ENCODE measurements around the gene ARHGAP40. TPM values are rescaled to one million over a fixed set of nuclear protein-coding genes. Genes with fewer than 3 reads are reported as not detected.
A peak's percentile ranks its signal among the peaks of the same experiment; 100 is the strongest.

The ARHGAP40 gene
- total and polyA plus RNA-seq, 9 of the 15 experiments (the other 6 are each of a cell fraction or from before 2014, with no cell fraction given) = not detected

GRCh38 chr20:38685853-38686473 is 84.4 kb downstream of the ARHGAP40 start:
- no peak overlapping the region for H3K27ac ChIP-seq (ENCODE audit: extremely low read depth, low read depth, low read length)
- BruUV-seq (replicated peaks) = no TSS peak
- H2AFZ ChIP-seq (ENCODE audit: low read depth, low read length) = no peak overlapping the region
- H3K4me2 ChIP-seq (ENCODE audit: insufficient read depth, low read length) = no peak overlapping the region
- H3K4me1 ChIP-seq (replicated peaks in 1 of 2; ENCODE audit: control insufficient read depth in 2 of 2, insufficient read depth in 2 of 2, low read length in 2 of 2) = peaks cover 0 to 2% of the 10 kb centered on the region in 2 experiments; a peak in 1 of 5 replicates
- FAIRE-seq (peak; percentile 79), ATAC-seq (peak; percentile 81), DNase-seq (ENCODE audit: extremely low read depth in 1 of 4, low spot score in 3 of 4) (peak; percentile 55 to 67 (median 64))
- 2% methylated on average over 14 of the region's 14 CpGs for WGBS (ENCODE audit: insufficient coverage, low coverage, missing lambda C conversion rate)
- intact Hi-C loops (cut with micrococcal nuclease) = no loop called here
- H3K4me3 ChIP-seq = no peak overlapping the region
- ChIA-PET CTCF (ENCODE audit: low intra/inter-chr PET ratio) (no interaction called here), POLR2A (interaction anchor here (1.0 to 1.2 kb wide), 2 partner anchors 12 to 31 kb away, joined by 3 read pairs; no protein-coding TSS in a partner anchor)
- no peaks in the 10 kb centered on the region for H3K9me3 ChIP-seq (replicated peaks; ENCODE audit: control insufficient read depth, insufficient read depth, low read depth, low read length)
- H3K27me3 ChIP-seq (ENCODE audit: control insufficient read depth in 2 of 2, insufficient read depth in 2 of 2, low read length in 2 of 2) = no peaks in the 10 kb centered on the region; a peak in 1 of 5 replicates
- in situ Hi-C loops (cut with MboI) = no loop called here
- no peak overlapping the region for H3K9ac ChIP-seq (ENCODE audit: insufficient read depth in 1 of 2, low read depth in 2 of 2, low read length in 2 of 2)
- no peaks in the 10 kb centered on the region for H3K79me2 ChIP-seq (ENCODE audit: control insufficient read depth, insufficient read depth, low read length)
- no peaks in the 10 kb centered on the region for H3K36me3 ChIP-seq (ENCODE audit: control insufficient read depth, insufficient read depth, low read length)
- no peaks in the 10 kb centered on the region for H4K20me1 ChIP-seq (replicated peaks; ENCODE audit: control insufficient read depth, insufficient read depth, low read length)
- H3K9me1 ChIP-seq (ENCODE audit: control insufficient read depth, insufficient read depth, low read length) = no peaks in the 10 kb centered on the region
- TF ChIP-seq MCM5 (IDR thresholded peaks at IDR 0.05; ENCODE audit: low read depth) (no peak), ARID2 (IDR thresholded peaks at IDR 0.05) (no peak), RBM17 (IDR thresholded peaks at IDR 0.05; ENCODE audit: borderline replicate concordance, low read depth, low read length) (no peak), MNT (conservative IDR thresholded peaks at IDR 0.05) (no peak), ZNF124 (CRISPR knock-in tag; IDR thresholded peaks at IDR 0.05) (no peak), E2F5 (CRISPR knock-in tag; IDR thresholded peaks at IDR 0.05) (no peak), PHF20 (IDR thresholded peaks at IDR 0.05; ENCODE audit: partially characterized antibody) (no peak), PPARD (CRISPR knock-in tag; IDR thresholded peaks at IDR 0.05) (no peak)
- TF ChIP-seq, protein P1, sequence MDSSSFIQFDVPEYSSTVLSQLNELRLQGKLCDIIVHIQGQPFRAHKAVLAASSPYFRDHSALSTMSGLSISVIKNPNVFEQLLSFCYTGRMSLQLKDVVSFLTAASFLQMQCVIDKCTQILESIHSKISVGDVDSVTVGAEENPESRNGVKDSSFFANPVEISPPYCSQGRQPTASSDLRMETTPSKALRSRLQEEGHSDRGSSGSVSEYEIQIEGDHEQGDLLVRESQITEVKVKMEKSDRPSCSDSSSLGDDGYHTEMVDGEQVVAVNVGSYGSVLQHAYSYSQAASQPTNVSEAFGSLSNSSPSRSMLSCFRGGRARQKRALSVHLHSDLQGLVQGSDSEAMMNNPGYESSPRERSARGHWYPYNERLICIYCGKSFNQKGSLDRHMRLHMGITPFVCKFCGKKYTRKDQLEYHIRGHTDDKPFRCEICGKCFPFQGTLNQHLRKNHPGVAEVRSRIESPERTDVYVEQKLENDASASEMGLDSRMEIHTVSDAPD (CRISPR knock-in tag; IDR thresholded peaks at IDR 0.05) = no peak

All from K562 (cell line).